ENCODE results near the gene TGM5.

Gene TGM5

GRCh38 chr15:43189296-43189695 lies 77.4 kb downstream of the TGM5 start:
- DNase-seq, result no peak

GRCh38 chr15:43187544-43188155 lies 79.1 kb downstream of the TGM5 start:
- no peak for DNase-seq

- no peak for DNase-seq
Measured at GRCh38 chr15:43186003-43186353, 80.8 kb downstream of the TGM5 start.

- DNase-seq, result peak; percentile 77
Measured at GRCh38 chr15:43185157-43186002, 81.3 kb downstream of the TGM5 start, which contains the start of gene CCNDBP1. TSS of gene CCNDBP1 (plus strand) at chr15:43185403. CDS start at chr15:43185499, 96 bp downstream.

GRCh38 chr15:43184407-43185124 lies 82.2 kb downstream of the TGM5 start:
- no peak for DNase-seq

- no peak for DNase-seq
Measured at GRCh38 chr15:43183270-43183669, 83.5 kb downstream of the TGM5 start.

All from 8988T (cell line).